Activated gamma-delta T cell treated with Interleukin-2 at 50 U/mL for 16 hours (primary cell): ENCODE data around the gene CTAGE6.
"Not testable (repeated sequence)": the region's sequence is repeated elsewhere in the genome, so short reads cannot be mapped to it uniquely, and the experiment has no call there.

Experiments
- DNase-seq: peaks from one replicate; pipeline ENCODE4 v3.0.0-alpha.2; 2020

The CTAGE6 gene

DNA sequence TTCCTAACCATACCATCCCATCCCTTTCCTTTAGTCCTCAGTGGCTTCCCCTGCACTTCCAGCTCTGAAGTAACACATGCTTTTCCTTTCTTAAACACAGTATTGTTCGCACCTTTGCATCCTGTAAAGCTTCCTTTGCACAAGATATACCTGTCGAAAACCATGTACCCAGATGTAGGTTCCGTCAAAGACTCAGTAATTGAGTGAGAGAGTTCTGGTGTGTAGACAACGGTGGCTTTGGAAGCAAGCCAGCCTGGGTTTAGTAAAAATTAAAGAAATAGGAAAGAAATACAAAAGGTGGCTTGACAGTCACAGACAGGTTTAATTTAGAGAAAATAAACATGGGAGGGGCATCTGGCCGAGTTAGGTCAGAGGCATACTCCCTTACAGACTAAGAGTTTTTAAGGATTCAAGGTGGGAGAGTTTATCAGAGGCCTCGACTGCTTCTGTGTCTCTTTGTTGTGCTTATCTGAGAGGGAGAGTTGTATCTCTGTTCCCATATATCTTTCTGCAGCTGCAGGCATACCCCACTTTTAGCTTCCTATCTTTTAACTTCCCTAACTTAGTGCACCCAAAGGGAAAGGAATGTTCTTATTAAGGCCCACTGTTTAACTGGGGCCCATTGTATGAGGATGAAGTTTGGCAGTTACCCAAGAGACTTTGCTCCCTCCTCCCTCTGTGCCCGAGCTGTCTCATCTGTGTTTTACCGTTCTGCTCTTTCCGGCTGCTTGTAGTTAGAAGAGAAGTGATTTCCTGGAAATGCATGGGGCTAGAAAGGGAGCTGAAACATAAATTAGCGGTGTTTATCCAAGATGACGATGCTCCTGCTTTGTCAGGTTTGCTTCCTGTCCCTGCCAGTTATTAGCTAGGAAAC, 42.7 kb downstream of the CTAGE6 start:
- not testable (repeated sequence) for DNase-seq

DNA sequence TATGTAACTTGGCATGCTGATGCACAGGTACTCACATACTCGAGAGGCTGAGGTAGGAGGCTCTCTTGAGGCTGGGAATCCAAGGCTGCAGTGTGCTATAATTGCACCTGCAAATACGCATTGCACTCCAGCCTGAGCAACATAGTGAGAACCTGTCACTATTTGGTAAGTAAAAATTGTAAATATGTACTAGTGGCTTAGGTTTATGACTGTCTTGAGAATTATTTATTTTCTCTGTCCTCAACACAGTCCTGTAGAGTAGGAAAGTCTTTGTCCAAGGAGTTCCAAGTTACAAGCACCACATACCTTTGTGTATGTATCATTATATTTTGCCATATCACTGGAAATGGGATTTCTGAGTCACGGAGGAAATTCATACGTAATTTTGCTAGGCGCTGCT, 45.1 kb downstream of the CTAGE6 start:
- not testable (repeated sequence) for DNase-seq

DNA sequence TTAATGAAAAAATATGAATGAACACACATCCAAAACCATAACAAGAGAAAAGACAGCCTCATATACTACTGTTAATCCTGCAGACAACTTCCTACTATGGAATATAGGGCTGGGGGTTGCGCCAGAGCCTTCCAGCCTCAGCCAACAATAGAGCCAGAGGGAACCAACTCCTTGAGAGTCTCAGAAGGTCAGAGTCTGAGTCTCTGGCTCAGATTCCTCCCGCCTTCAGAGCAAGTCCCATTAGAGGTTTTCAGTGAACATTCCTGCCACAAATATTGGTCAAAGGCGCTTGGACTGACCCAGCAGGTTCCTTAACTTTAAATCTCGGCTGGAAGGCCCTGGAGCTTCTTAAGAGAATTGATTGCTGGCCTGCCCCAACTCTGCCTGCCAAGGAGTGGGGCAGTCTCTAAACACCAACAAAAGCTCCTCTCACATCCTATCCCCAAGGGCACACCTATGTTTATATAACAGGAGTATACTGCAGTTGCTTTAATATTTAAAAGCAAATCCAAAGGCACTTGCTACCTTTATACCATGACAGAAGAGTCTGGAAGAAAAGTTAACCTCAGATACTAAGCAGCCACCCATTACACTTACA, 45.7 kb downstream of the CTAGE6 start:
- DNase-seq = not testable (repeated sequence)

DNA sequence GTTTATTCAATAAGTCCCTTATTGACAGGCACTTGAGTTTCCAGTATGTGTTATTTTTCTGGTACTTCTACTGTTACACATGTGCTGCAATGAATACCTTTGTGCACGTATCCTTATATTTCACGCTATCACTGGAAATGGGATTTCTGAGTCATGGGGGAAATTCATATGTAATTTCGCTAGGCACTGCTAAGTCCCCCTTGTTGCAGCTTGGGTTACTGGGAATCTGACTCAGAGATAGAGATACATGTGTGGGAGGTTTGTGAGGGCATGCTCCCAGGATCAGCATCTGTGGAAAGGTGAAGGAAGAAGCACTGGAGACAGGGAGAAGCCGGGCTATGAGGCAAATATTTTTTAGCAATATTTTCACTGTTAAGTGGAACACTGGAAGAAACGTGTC, 47.6 kb downstream of the CTAGE6 start:
- not testable (repeated sequence) for DNase-seq
